Epithelial cell of proximal tubule (primary cell): ENCODE data around the gene SPNS3. TPM values are rescaled to one million over a fixed set of nuclear protein-coding genes. Genes with fewer than 3 reads are reported as not detected.

Experiments
- DNase-seq: peaks from one replicate; pipeline ENCODE4 v3.0.0-alpha.2; 2011; ENCODE audit warnings: low read depth
- H3K4me3 ChIP-seq: 2 replicates; pipeline ENCODE4 v1.5.1; 2011; ENCODE audit warnings: low read depth, mild to moderate bottlenecking, low read length
- total RNA-seq: library from RNA; depleted of rRNA; stranded (reverse); fragments of >200 nt; gene quantifications from 2 replicates; pipeline ENCODE4 v1.2.3, GENCODE V29; 2015
- TF ChIP-seq, protein P1 (sequence below): conservative IDR thresholded peaks from 2 replicates; pipeline ENCODE4 v1.5.1; 2012; ENCODE audit warnings: low read depth, mild to moderate bottlenecking, low read length

Gene SPNS3
- total RNA-seq, 1 donor from 2014 or later, result 0.75 TPM

DNA sequence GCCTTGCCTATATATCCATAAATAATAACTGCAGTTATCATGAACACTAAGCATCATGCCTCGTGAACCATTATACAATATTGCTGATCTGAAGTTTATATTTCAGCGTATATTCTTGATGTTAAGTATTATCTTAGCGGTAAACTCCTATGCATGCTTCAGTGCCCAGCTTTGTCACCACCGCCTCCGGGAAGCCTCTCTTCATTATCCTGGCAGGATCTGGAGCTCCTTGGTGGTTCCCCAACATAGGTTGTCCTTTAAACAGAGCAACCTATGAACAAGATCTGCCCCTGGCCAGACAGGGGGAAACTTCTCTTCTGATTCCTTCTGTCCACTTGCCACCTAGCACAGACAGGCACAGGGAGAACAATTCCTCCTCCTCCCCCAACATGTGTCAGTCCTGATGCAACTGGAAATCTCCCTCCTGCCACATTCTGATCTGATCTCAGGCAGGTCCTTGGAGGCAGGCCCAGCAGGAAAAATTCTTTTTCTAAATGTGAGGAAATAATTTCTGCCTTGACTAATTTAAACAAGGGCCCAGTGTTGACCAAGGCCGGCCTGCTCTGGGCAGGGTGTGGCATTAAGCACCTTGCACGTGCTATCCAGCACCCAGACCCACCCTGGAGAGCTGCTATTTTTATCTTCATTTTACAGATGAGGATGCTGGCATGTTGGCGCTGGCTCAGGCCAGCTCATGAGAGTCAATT, 87.3 kb downstream of the SPNS3 start:
- peak; percentile 41 for DNase-seq
- H3K4me3 ChIP-seq, result no peak overlapping the region
- TF ChIP-seq, protein P1, sequence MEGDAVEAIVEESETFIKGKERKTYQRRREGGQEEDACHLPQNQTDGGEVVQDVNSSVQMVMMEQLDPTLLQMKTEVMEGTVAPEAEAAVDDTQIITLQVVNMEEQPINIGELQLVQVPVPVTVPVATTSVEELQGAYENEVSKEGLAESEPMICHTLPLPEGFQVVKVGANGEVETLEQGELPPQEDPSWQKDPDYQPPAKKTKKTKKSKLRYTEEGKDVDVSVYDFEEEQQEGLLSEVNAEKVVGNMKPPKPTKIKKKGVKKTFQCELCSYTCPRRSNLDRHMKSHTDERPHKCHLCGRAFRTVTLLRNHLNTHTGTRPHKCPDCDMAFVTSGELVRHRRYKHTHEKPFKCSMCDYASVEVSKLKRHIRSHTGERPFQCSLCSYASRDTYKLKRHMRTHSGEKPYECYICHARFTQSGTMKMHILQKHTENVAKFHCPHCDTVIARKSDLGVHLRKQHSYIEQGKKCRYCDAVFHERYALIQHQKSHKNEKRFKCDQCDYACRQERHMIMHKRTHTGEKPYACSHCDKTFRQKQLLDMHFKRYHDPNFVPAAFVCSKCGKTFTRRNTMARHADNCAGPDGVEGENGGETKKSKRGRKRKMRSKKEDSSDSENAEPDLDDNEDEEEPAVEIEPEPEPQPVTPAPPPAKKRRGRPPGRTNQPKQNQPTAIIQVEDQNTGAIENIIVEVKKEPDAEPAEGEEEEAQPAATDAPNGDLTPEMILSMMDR, result no peak

DNA sequence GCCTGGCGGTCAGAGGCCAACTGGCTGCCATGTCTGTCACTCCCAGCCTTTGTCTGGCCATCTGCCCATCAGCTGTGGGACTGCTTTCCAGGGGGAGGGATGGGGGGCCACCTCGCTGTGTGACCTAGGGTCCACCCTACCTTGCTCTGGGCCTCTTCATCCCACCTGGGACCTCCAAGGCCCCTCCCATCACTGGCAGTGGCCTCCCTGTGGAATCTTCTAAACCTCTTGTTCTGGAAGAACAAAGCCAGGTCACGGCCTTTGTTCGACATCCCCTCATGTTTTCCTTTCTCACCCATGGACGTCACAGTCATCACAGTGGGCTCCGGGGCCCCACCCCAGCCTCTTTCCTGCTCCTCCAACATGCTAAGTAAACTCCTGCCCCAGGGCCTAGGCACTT, 88.9 kb downstream of the SPNS3 start:
- no peak overlapping the region for H3K4me3 ChIP-seq
- TF ChIP-seq, protein P1, result no peak
- no peak for DNase-seq

DNA sequence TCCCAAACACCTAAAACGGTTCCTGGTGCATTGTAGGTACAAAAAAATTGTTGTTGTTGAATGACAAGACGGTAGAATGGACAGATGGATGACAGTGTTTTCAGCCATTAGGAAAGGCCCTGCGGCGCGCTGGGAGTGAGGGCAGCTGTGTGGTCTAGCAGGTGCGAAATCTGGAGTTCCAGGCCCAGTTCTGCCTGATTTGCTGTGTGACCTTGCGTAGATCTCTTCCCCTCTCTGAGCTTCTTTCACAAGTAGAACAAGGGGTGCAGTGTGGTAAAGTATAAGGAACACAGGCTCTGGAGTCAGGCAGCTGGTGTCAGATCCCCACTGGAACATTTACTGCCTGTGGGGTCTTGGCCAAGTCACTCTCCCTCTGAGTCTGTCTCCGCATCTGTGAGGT, 90.2 kb downstream of the SPNS3 start:
- DNase-seq, result no peak
- no peak overlapping the region for H3K4me3 ChIP-seq
- TF ChIP-seq, protein P1, result no peak

DNA sequence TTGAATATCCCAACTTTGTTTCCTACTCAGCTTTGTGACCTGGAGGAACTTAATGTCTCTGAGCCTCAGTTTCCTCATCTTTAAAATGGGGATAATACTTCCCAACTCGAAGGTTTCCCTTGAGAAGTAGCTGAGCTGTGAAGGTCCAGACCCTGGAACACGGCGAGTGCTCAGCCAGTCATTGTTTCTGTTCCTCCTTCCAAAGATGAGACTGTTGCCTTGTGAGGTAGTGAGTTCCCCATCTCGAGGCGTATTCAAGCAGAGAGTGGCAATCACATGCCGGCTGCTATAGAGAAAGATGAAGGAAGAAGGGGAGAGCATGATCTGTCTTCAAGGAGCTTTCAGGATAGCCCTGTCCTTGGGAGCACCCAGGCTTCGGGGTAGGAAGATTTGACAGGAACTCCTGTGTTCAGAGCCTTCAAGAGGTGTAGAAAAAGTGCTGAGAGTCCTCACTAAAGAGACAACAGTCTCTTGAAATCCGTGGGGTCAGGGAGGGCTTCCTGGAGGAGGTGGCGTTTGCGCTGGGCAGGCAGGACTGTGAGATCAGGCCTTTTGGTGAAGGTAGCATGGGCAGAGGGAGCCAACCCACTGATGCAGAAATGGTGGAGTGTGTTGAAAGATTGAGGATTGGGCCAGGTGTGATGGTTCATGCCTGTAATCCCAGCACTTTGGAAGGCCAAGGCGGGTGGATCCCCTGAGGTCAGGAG, 92.1 kb downstream of the SPNS3 start:
- DNase-seq, result no peak
- H3K4me3 ChIP-seq, result no peak overlapping the region
- TF ChIP-seq, protein P1, result no peak

DNA sequence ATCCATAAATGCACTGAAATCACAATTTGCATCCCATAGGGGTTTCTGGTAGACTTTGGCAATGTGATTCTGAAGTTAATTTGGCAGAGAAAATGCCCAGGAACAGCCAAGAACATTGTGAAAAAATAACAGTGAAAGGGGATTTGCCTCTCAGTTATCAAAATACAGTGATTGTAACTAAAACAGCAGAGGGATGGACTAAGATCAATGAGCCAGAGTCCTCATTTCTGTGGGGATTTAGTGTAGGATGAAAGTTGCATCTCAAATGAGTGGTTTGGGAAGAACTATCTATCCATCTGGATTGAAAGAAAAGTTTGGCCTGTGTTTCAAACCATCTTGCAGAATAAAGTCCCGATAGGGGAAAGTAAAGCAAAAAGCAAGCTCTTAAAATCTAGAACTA, 93.4 kb downstream of the SPNS3 start:
- TF ChIP-seq, protein P1, result no peak
- DNase-seq, result no peak
- no peak overlapping the region for H3K4me3 ChIP-seq

DNA sequence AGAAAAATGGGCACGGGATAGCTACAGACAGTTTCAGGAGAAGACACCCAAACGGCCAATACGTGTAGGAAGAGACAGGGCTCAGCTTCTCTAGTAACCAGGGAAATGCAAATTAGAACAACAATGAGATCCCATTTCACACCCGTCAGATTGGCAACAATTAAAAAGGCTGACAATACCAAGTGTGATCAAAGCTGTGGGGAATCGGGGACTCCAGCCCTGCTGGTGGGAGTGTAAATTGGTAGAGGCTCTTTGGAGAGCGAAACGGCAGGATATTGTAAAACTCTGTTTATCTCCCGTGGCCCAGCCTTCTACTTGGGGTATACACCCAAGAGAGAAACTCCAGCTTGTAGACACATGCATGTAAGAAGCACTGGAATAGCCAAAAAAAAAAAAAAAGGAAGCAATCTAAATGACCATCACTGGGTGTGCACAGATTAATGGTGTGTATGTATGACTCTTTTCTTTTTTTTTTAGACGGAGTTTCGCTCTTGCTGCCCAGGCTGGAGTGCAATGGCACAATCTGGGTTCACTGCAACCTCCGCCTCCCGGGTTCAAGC, 93.9 kb downstream of the SPNS3 start:
- no peak for DNase-seq
- TF ChIP-seq, protein P1, result no peak
- H3K4me3 ChIP-seq, result no peak overlapping the region
